Left renal cortex interstitium (tissue), 4 donors: ENCODE data around the gene NRAS. TPM values are rescaled to one million over a fixed set of nuclear protein-coding genes. Genes with fewer than 3 reads are reported as not detected.
A peak's percentile ranks its signal among the peaks of the same experiment; 100 is the strongest.

ENCODE experiments used
- DNase-seq, 4 donors: peaks; one replicate each; pipeline ENCODE4 v3.0.0-alpha.2; 2013; ENCODE audit warnings: low read depth in 4 of 4, low spot score in 2 of 4, missing footprints in 1 of 4
- polyA plus RNA-seq, 4 donors: library from polyadenylated mRNA; unstranded; fragments of 120-200 nt; gene quantifications; one replicate each; pipeline ENCODE4 v1.2.1, GENCODE V29; 2013; ENCODE audit not compliant: insufficient read length in 4 of 4

Gene NRAS
- polyA plus RNA-seq, 4 donors: 54.6 to 73.0 (median 69.2) TPM

GRCh38 chr1:114729782-114730181 is 13.2 kb upstream of the NRAS start:
- DNase-seq: no peak

- DNase-seq: no peak
These were observed 12.0 kb upstream of the NRAS start for GRCh38 chr1:114728553-114728952.

- no peak for DNase-seq
These were observed 8.7 kb upstream of the NRAS start for GRCh38 chr1:114725230-114725629.

- no peak for DNase-seq
These were observed 7.3 kb upstream of the NRAS start for GRCh38 chr1:114723915-114724314.

GRCh38 chr1:114723457-114723856 is 6.9 kb upstream of the NRAS start:
- no peak for DNase-seq

- no peak for DNase-seq
These were observed 3.9 kb upstream of the NRAS start for GRCh38 chr1:114720492-114720891.

- DNase-seq: no peak
These were observed 2.8 kb upstream of the NRAS start for GRCh38 chr1:114719424-114719787.

GRCh38 chr1:114718661-114719423 is 2.3 kb upstream of the NRAS start:
- DNase-seq: no peak

GRCh38 chr1:114715952-114716303 is 643 bp downstream of the NRAS start:
- peak in 1 of 4 donors; percentile 4 for DNase-seq

GRCh38 chr1:114712977-114713376 is 3.6 kb downstream of the NRAS start:
- no peak for DNase-seq

- no peak for DNase-seq
These were observed 6.2 kb downstream of the NRAS start for GRCh38 chr1:114710360-114710759.

GRCh38 chr1:114707604-114708003 is 9.0 kb downstream of the NRAS start:
- no peak for DNase-seq

GRCh38 chr1:114703242-114703641 is 13.3 kb downstream of the NRAS start:
- no peak for DNase-seq

- DNase-seq: no peak
These were observed 13.8 kb downstream of the NRAS start for GRCh38 chr1:114702737-114703136.

GRCh38 chr1:114701931-114702330 is 14.6 kb downstream of the NRAS start:
- no peak for DNase-seq

GRCh38 chr1:114700036-114700600 is 16.5 kb downstream of the NRAS start:
- DNase-seq: no peak

- no peak for DNase-seq
These were observed 19.8 kb downstream of the NRAS start for GRCh38 chr1:114696810-114697209.

GRCh38 chr1:114695430-114696058 is 21.0 kb downstream of the NRAS start, which contains the start of gene AMPD1:
TSS of gene AMPD1 (minus strand) at chr1:114695546. CDS start at chr1:114695471, 75 bp downstream.
- DNase-seq: no peak

GRCh38 chr1:114694540-114695310 is 21.8 kb downstream of the NRAS start:
- no peak for DNase-seq

GRCh38 chr1:114692947-114693346 is 23.6 kb downstream of the NRAS start:
- no peak for DNase-seq

GRCh38 chr1:114691061-114691460 is 25.5 kb downstream of the NRAS start:
- DNase-seq: no peak
